Fibroblast of skin of left quadriceps (primary cell): ENCODE measurements around the gene TMEM132C.

Experiments used
- DNase-seq, 2 experiments: peaks; one replicate each; pipeline ENCODE4 v3.0.0-alpha.2; 2013; ENCODE audit warnings: low read depth in 2 of 2

Gene TMEM132C

GRCh38 chr12:128612150-128612850, 345.3 kb downstream of the TMEM132C start:
- DNase-seq, result no peak

GRCh38 chr12:128613837-128614590, 347.0 kb downstream of the TMEM132C start:
- no peak for DNase-seq

DNA sequence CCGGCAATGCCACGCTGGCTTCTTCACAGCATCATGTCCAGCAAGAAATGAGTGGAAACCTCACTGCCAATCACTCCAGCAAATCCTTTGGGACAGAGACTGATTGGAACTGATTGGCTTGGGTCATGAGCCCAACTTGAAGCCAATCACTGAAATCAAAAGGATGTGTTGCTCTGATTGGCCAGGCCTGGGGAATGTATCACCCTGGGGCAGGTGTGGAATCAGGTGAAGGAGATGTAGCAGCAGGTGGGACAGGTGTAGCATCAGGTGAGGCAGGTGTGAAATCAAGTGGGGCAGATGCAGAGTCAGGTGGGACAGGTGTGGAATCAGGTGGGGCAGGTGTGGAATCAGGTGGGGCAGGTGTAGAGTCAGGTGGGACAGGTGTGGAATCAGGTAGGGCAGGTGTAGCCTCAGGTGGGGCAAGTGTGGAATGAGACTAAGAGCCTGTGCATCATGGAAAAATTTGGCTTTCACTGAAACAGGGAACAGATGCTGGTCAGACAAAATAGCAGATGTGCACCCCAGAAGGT, 350.4 kb downstream of the TMEM132C start:
- no peak for DNase-seq

GRCh38 chr12:128619263-128619662, 352.3 kb downstream of the TMEM132C start:
- DNase-seq, result no peak

- no peak for DNase-seq
Observed at GRCh38 chr12:128621304-128621703, 354.3 kb downstream of the TMEM132C start.

DNA sequence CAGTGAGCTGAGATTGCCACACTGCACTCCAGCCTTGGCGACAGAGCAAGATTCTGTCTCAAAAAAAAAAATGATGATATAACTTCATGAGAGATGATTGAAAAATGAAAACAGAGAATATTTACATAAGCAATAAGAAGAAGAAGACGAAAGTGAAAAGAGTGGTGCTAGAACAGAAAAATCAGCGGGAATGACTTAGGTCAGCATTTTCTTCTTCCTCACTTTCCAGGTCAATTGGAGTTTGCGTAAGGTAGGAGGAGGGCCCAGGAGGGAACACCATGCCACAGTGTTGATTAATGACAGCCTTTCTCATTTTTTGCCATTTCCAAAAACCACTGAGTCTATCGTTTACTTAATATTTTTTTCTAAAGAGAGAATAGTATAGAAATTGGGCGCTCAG, 356.8 kb downstream of the TMEM132C start:
- DNase-seq, result no peak

DNA sequence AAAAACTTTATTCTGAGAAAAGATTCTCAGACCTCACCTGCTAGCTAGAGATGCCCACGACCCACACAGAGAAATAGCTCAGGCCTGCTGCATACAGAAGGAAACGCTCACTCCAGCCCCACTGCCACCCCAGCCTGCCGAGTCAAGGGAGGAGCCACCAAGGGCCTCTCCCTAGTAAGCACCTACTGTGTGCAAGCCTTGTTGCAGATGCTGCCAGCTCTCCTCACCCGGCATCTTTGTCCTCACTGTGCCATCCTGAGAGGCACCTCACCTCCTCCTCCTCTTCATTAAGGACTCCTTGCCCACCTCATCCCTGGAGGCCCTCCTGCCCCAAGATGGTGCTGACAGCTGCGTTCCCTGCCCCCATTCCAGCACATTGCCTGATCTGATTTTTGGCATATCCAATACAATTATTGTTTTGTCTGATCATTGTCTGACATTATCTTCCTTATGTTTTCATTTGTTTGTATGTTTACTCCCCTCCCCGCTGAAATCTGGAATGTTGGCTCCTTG, 359.9 kb downstream of the TMEM132C start:
- DNase-seq, result no peak

DNA sequence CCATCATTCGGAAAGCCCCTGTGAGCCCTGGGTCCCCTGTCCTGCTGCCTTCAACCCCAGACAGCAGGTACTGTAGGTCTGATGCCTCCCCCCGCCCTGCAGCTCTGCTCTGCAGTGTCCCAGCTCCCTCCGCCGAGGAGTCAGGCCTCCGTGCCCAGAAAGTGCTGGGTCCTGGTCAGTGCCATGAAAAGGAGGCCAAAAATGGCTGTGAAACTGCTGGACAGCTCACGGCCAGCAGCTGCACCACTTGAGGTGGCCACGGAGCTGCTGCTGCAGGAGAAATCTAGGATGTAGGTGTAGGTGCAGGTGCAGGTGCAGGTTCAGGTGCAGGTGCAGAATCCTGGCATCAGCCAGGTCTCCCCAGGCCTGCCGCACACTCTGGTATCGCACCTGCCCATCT, 360.7 kb downstream of the TMEM132C start:
- no peak for DNase-seq

- DNase-seq, result no peak
Observed at GRCh38 chr12:128629979-128630378, 363.0 kb downstream of the TMEM132C start.

DNA sequence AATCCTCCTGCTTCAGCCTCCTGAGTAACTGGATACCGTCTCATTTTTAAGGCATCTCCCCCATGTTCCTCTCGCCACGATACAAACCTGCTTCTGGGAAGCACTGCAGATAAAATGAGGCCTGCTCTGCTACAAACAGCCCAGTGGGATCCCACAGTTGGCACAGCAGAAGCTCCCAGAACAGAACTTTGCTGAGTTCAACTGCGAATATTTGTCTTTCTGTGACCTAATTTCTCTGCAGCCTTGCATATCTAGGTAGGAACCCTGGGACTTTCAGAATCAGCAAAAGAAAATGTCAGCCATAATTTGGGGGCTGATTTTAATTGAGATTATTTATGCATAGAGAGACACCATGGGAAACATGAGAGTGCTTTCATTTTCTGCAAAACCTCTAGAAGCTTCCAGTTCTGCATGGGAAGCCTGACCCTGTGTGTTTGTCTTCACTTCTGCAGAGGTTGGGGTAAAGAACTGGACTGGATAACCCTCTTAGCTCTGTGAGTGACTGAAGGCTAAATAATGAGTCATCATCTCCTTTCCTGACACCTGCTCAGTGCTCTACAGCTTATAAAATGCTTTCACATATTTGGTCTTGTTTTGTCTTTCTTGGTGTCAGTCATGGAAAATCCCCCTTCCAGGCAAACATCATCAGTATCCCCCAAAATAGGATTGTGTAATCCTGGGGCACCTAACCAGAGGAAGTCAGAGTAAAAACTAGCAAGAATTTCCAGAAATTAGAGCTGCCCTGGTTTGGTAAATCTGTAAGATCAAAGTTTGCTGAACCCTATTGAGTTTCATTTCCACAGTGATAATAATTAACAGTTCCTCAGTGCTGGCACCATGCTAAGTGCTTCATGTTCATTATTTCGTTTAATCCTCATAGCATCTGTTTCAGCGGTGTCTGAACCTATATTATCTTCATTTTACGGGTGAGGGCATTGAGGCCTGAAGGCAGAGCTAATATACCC, 371.0 kb downstream of the TMEM132C start:
- no peak for DNase-seq

GRCh38 chr12:128639089-128639488, 372.1 kb downstream of the TMEM132C start:
- no peak for DNase-seq

- DNase-seq, result no peak
Observed at GRCh38 chr12:128643155-128643554, 376.2 kb downstream of the TMEM132C start.

DNA sequence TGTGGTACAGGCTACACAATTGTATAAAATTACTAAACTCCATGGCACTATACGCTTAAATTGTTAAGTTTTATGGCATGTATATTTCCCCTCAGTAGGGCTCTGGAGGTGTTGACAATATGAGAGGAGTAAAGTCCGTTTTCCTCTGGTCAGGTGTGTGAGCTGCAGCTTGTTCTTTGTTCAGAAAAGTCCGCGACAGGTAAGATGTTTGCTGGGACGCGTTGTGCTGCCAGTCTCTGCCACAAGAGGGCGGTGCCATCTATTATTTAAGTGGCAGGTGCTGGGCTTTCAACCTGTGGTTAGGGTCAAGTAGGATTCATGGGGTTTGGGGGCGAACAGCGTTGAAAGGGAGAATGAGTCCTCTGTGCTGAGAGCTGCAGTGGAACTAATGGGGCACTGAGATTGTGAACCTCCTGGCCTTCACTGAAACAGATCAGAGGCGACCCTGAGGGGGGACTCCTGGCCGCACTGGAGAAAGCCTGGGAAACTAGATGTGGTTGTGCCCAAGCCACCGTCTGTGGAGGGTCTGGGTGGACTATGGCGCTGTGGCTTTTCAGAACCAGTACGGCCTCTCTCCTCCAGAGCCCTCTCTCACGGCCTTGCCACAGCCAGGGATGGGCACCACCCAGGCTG, 377.8 kb downstream of the TMEM132C start:
- no peak for DNase-seq

DNA sequence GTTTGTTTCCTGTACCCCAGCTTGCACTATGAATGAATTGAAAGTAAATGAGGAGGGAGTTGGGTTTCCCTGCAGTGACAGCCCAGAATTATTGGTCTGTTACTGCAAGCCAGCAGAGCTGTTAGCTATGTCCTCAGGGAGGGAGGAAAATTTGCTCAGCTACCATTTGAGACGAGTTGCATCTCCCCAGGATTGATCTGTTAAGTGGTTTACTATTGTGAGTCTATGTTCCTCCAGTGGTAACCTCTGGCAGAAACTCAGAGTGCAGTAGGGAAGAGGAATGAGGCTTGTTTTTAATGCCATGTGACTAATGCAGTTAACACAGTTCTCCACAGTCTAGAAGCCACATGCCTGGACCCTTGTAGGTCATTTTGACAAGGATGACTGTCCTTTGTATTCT, 382.9 kb downstream of the TMEM132C start:
- no peak for DNase-seq

DNA sequence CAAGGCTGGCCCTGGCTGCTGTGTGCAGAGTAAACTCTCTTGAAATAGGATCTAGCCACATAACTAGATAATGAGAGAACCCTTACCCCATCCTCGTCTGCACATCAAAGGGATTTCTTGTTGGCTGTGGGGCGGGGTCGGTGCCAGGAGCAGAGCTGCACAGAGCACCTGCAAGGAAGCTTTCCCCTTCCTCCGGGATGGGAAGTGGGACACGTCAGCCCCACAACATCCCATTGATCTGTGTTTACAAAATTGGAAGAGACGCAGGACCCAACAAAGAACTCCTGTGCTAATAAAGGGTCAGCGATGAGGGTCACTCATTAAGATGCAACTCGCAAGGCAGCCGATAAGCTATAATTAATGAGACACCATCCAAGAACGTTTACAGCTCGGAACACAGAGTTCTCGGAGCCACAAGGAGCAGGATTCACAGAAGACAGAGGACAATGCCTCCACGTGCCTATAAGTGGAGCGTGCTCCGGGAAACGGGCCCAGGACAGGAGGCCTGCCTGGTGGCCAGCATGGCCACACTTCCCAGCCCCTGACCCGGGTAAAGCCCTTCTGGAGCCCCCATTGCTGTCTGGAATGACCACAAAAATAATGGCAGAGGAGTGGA, 385.3 kb downstream of the TMEM132C start:
- DNase-seq, result no peak

DNA sequence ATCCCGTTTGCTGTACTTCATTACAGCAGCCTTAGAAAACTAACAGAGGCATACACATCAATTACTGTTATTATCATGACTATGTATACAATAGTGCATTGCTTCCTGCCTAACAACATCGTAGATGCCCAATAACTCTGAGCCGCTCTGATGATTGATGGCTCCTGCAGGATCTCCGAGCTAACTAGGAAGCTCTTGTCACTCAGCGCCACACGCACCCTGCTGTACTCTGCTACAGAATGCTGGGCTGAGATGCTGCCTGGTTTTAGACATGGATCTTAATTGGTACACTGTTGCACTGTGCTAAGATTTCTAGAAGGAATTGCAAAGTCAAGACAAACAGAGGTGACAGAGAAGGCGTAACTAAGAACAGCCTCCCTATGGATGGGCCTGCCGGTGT, 387.5 kb downstream of the TMEM132C start:
- DNase-seq, result no peak

DNA sequence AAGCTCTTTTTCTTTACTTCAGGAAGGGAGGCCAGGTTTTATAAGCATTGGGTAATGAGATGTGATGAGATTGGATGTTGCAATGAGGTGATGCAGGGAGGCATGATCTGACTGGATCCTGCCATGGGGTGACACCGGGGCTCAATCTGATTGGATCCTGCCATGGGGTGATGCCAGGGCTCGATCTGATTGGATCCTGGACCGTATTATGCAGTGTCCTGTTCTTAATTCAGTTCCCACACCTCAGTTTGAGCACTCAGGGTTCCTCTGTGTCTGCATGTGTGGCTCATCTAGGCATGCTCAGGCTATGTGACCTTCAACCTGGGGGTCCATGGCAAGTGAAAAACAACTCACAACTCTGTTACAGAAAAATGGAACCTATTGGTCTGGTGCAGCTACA, 390.4 kb downstream of the TMEM132C start:
- DNase-seq, result no peak

- no peak for DNase-seq
Observed at GRCh38 chr12:128660532-128661225, 393.7 kb downstream of the TMEM132C start.

DNA sequence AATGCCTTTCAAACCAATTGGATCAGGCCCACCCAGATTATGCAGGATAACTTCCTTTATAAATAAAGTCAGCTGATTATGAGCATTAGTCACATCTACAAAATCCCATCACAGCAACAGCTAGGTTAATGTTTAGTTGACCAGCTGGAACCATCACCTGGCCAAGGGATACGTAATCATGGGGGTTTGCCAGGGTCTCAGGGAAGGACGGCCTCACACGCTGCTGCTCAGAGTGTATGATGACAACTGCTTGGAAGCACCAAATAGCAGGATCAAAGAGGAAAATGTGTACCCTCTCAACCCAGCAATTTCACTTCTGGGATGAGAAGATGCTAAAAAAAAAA, 394.2 kb downstream of the TMEM132C start:
- DNase-seq, result no peak

- no peak for DNase-seq
Observed at GRCh38 chr12:128662101-128662500, 395.1 kb downstream of the TMEM132C start.
